Measurements from ENCODE around the gene TM4SF4. TPM values are rescaled to one million over a fixed set of nuclear protein-coding genes. Genes with fewer than 3 reads are reported as not detected.
A peak's percentile ranks its signal among the peaks of the same experiment; 100 is the strongest.

Gene TM4SF4
- total and polyA plus RNA-seq, 2 of the 8 experiments (the other 6 are each of a cell fraction or from before 2014, with no cell fraction given): not detected

GRCh38 chr3:149536429-149536828 is 61.9 kb downstream of the TM4SF4 start:
- H4K20me1 ChIP-seq (replicated peaks in 1 of 2; ENCODE audit: control insufficient read depth in 1 of 2, insufficient read depth in 2 of 2, low read length in 2 of 2): peaks cover 0 to 3% of the 10 kb centered on the region in 2 experiments
- no peak overlapping the region for H3K27ac ChIP-seq (ENCODE audit: low read depth, low read length)
- no peak overlapping the region for H3K4ac ChIP-seq (replicated peaks; ENCODE audit: insufficient read length, low read depth, low read length)
- CTCF ChIA-PET (ENCODE audit: partially characterized antibody): interaction anchor here (0.7 to 1.2 kb wide), 4 partner anchors 9 to 272 kb away, joined by 3 to 4 read pairs (median 3); no protein-coding TSS in a partner anchor
- no peak for FAIRE-seq
- WGBS, 2 experiments (ENCODE audit: extremely low coverage in 1 of 2, insufficient coverage in 1 of 2, insufficient read length in 1 of 2, insufficient replicate concordance in 2 of 2, low coverage in 1 of 2, low lambda C conversion rate in 2 of 2, missing lambda C conversion rate in 1 of 2): 29% methylated on average over 11 of the region's 11 CpGs; no CpG with 5 or more reads in 1 of the 2 experiments
- H3K4me1 ChIP-seq (replicated peaks in 1 of 4; ENCODE audit: control insufficient read depth in 3 of 4, insufficient read depth in 4 of 4, low read length in 3 of 4): peaks cover 2 to 10% (median 6%) of the 10 kb centered on the region in 4 experiments; a peak in 5 of 7 replicates
- H3K27me3 ChIP-seq (replicated peaks in 1 of 4; ENCODE audit: control insufficient read depth in 3 of 4, extremely low read depth in 1 of 4, insufficient read depth in 3 of 4, low read length in 3 of 4): no peaks in the 10 kb centered on the region
- no peak overlapping the region for H4K5ac ChIP-seq (ENCODE audit: insufficient read length, low read depth, low read length)
- no peak overlapping the region; a peak in 1 of 7 replicates for H3K9ac ChIP-seq (replicated peaks in 1 of 4; ENCODE audit: extremely low read depth in 1 of 4, low read depth in 3 of 4, low read length in 3 of 4)
- H3K14ac ChIP-seq (ENCODE audit: insufficient read length): no peak overlapping the region
- H3K4me3 ChIP-seq (ENCODE audit: extremely low read depth in 1 of 4, insufficient read depth in 2 of 4, low read depth in 3 of 4, low read length in 4 of 4): peak overlapping the region in 1 of 4 experiments; percentile 21; a peak in 1 of 8 replicates
- H4K91ac ChIP-seq (replicated peaks; ENCODE audit: insufficient read length, low read length): no peak overlapping the region
- H3K4me2 ChIP-seq (ENCODE audit: insufficient read depth in 1 of 2, low read depth in 2 of 2, low read length in 2 of 2): peak overlapping the region; percentile 9 to 17; a peak in 2 of 4 replicates
- no peak overlapping the region for H2BK5ac ChIP-seq (ENCODE audit: low read depth, low read length)
- H2AK5ac ChIP-seq (ENCODE audit: low read depth, low read length): no peak overlapping the region
- H2BK15ac ChIP-seq (ENCODE audit: low read length): no peak overlapping the region
- H3K18ac ChIP-seq (ENCODE audit: extremely low read depth, low read length): no peak overlapping the region
- no peak overlapping the region for H2AFZ ChIP-seq (ENCODE audit: low read length)
- peaks cover 0 to 6% of the 10 kb centered on the region in 2 experiments; a peak in 1 of 4 replicates for H3K79me2 ChIP-seq (ENCODE audit: control insufficient read depth in 1 of 2, insufficient read depth in 2 of 2, low read length in 2 of 2)
- H3K23me2 ChIP-seq (ENCODE audit: low read depth, low read length): peaks cover 2% of the 10 kb centered on the region; the same call in 1 of the 2 replicates
- H3K23ac ChIP-seq (ENCODE audit: insufficient read length): no peak overlapping the region
- H4K8ac ChIP-seq (ENCODE audit: extremely low read depth, insufficient read depth, low read length): no peak overlapping the region
- POLR2A ChIA-PET (ENCODE audit: partially characterized antibody): no interaction called here
- H2BK120ac ChIP-seq (replicated peaks; ENCODE audit: low read depth, low read length): no peak overlapping the region
- 0 out of 2 replicates have a peak, but pooled peaks cover 3% of the 10 kb centered on the region for H3K79me1 ChIP-seq (ENCODE audit: low read depth, low read length)
- peak in 1 of 2 experiments; percentile 63 for DNase-seq (ENCODE audit: low read depth in 1 of 2, low spot score in 2 of 2)
- H2BK12ac ChIP-seq (ENCODE audit: low read depth, low read length): no peak overlapping the region
- H3K9me3 ChIP-seq (ENCODE audit: insufficient read depth in 2 of 2, low read depth in 1 of 2, low read length in 1 of 2): no peaks in the 10 kb centered on the region
- H2BK20ac ChIP-seq (ENCODE audit: low read length): no peak overlapping the region
- no peak overlapping the region for H3K56ac ChIP-seq (replicated peaks; ENCODE audit: insufficient read length, low read depth, low read length)
- H3K36me3 ChIP-seq (ENCODE audit: control insufficient read depth in 2 of 4, insufficient read depth in 4 of 4, low read length in 3 of 4): no peaks in the 10 kb centered on the region
- TF ChIP-seq SAP30 (IDR thresholded peaks at IDR 0.05; ENCODE audit: insufficient read depth, insufficient replicate concordance, low read length): peak; percentile 96
- no peak for TF ChIP-seq CHD1 (IDR thresholded peaks at IDR 0.05; ENCODE audit: low read depth, low read length)
- TF ChIP-seq, protein P1, sequence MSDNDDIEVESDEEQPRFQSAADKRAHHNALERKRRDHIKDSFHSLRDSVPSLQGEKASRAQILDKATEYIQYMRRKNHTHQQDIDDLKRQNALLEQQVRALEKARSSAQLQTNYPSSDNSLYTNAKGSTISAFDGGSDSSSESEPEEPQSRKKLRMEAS (IDR thresholded peaks at IDR 0.05): peak; percentile 35; the same call in 1 of the 2 replicates
- no peak for TF ChIP-seq ZNF274 (IDR thresholded peaks at IDR 0.05; ENCODE audit: borderline replicate concordance, extremely low read depth, low read length)
- TF ChIP-seq SP4 (IDR thresholded peaks at IDR 0.05; ENCODE audit: low read length): no peak
- TF ChIP-seq, protein P2, sequence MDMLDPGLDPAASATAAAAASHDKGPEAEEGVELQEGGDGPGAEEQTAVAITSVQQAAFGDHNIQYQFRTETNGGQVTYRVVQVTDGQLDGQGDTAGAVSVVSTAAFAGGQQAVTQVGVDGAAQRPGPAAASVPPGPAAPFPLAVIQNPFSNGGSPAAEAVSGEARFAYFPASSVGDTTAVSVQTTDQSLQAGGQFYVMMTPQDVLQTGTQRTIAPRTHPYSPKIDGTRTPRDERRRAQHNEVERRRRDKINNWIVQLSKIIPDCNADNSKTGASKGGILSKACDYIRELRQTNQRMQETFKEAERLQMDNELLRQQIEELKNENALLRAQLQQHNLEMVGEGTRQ (IDR thresholded peaks at IDR 0.05; ENCODE audit: low read length): no peak
- peak; percentile 96 for TF ChIP-seq BACH1 (IDR thresholded peaks at IDR 0.05; ENCODE audit: low read length)
- peak; percentile 100 for TF ChIP-seq SIN3A (conservative IDR thresholded peaks at IDR 0.05 in 1 of 2, IDR thresholded peaks at IDR 0.05 in 1 of 2; ENCODE audit: low read depth in 1 of 2, low read length in 2 of 2)
- peak; percentile 76 to 82; a peak in 3 of 4 replicates for TF ChIP-seq HDAC2 (IDR thresholded peaks at IDR 0.05; ENCODE audit: borderline replicate concordance in 1 of 2, low read depth in 2 of 2, low read length in 2 of 2)
- peak; percentile 58 for TF ChIP-seq TEAD4 (IDR thresholded peaks at IDR 0.05; ENCODE audit: low read depth, low read length)
- TF ChIP-seq HDAC6 (IDR thresholded peaks at IDR 0.05; ENCODE audit: low read depth, low read length): no peak
- no peak for TF ChIP-seq CHD2 (IDR thresholded peaks at IDR 0.05; ENCODE audit: low read length)

Data from H1 (cell line).